G401 (cell line): Measurements from ENCODE around the gene RCOR1. TPM values are rescaled to one million over a fixed set of nuclear protein-coding genes. Genes with fewer than 3 reads are reported as not detected.
"Not testable (repeated sequence)": the region's sequence is repeated elsewhere in the genome, so short reads cannot be mapped to it uniquely, and the experiment has no call there.

ENCODE experiments used
- DNase-seq: peaks from one replicate; pipeline ENCODE4 v3.0.0-alpha.2; 2015; ENCODE audit warnings: low spot score
- in situ Hi-C: cut with HindIII; loops from 2 replicates; pipeline ENCODE4 v1.10.0; 2016; ENCODE audit warnings: low sequenced_read_pairs, mixed read lengths
- total RNA-seq: library from RNA; depleted of rRNA; stranded (reverse); fragments of >200 nt; shearing (Covaris generic); gene quantifications from 2 replicates; pipeline ENCODE4 v1.2.3, GENCODE V29; 2014

Gene RCOR1
- total RNA-seq, 1 experiment from 2014 or later, result 29.0 TPM

DNA sequence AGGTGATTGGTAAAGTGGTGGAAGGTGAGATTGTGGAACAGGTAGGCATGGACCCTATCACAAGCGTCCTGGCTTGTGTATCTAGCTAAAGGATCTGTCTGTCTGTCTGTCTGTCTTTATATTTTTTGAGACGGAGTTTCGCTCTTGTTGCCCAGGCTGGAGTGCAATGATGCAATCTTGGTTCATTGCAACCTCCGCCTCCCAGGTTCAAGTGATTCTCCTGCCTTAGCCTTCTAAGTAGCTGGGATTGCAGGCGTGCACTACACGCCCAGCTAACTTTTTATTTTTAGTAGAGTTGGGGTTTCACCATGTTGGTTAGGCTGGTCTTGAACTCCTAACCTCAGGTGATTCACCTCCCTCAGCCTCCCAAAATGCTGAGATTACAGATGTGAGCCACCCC is 26.6 kb downstream of the RCOR1 start:
- DNase-seq, in situ Hi-C loops: not testable (repeated sequence)

- in situ Hi-C loops, result no loop called here
- no peak for DNase-seq
Measured at GRCh38 chr14:102620413-102620812, 28.0 kb downstream of the RCOR1 start.

- DNase-seq, result no peak
- in situ Hi-C loops, result no loop called here
Measured at GRCh38 chr14:102622262-102622885, 29.9 kb downstream of the RCOR1 start.

DNA sequence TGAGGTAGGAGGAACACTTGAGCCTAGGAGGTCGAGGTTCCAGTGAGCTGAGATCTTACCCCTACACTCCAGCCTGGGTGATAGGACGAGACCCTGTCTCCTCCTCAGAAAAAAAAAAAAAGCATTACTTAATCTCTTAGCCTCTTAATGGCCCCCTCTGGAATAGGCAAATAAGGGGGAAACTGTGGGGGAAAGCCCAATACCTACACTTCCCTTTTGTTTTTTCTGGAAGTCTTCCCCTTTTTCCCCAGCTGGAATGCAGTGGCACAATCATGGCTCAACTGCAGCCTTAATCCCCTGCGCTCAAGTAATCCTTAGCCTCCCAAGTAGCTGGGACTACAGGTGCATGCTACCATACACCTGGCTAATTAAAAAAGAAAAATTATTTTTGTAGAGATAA is 32.2 kb downstream of the RCOR1 start:
- DNase-seq, result no peak
- in situ Hi-C loops, result no loop called here

- in situ Hi-C loops, result no loop called here
- DNase-seq, result no peak
Measured at GRCh38 chr14:102625564-102626296, 33.3 kb downstream of the RCOR1 start.

DNA sequence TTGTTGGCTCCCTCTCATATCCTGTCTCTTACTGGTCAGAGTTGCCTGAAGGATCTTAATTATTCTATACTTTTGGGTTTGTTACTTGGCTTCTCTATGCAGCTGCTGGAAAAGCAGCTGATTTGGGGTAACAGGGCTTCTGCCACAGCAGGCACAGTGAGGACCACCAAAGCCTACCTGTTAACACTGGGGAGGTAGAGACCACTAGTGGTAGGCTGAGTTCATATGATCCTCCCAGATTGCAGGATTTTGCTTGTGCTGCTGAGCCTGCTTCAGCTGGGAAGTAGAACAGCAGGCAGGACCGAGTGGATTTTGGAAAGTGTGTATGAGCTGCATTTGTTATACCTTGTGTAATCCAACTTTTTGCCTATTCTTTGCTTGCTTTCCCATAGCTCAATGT is 34.1 kb downstream of the RCOR1 start:
- no peak for DNase-seq
- in situ Hi-C loops, result no loop called here

DNA sequence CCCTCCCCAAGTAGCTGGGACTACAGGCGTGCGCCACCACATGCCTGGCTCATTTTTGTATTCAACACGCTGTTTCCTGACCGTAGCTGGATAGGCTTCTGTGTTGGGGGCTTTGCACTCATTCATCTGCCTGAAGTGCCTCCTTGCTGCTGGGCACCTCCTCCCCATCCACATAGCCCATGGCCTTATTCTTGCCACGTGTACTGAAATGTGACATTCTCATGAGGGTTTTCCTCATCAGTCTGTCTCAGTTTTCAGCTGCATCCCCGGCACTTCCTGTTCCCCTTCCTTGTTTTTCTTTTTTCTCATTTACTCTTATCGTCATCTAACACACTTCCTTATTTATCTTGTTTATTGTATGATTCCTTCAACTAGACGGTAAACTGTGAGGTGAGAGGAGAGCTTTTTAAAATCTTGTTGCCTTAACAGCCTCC is 36.6 kb downstream of the RCOR1 start:
- DNase-seq, result no peak
- in situ Hi-C loops, result no loop called here

DNA sequence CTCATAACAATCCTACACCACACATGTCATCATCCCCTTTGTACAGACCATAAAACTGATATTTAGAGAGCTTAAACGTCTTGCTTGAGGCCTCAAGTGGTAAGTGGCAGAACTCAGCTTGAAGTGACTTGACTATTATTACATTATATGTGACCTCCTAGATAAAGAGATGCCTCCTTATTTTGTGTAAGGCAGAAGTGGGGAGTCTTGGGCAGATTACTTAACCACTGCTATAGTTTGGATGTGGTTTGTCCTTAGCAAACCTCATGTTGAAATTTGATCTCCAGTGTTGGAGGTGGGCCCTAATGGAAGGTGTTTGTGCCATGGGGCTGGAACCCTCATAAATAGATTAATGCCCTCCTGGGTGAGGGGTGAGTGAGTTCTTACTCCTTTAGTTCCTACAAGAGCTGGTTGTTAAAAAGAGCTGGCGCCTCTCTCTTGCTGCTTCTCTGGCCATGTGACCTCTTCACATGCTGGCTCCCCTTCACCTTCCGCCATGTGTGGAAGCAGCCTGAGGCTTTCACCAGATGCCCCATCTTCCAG is 37.4 kb downstream of the RCOR1 start:
- in situ Hi-C loops, result no loop called here
- DNase-seq, result peak; percentile 26

GRCh38 chr14:102630405-102630804 is 38.0 kb downstream of the RCOR1 start:
- no peak for DNase-seq

GRCh38 chr14:102630881-102631280 is 38.4 kb downstream of the RCOR1 start:
- in situ Hi-C loops, result no loop called here
- DNase-seq, result no peak

More at GRCh38 chr14:102630405-102630804, 38.0 kb downstream of the RCOR1 start:
- in situ Hi-C loops, result no loop called here

DNA sequence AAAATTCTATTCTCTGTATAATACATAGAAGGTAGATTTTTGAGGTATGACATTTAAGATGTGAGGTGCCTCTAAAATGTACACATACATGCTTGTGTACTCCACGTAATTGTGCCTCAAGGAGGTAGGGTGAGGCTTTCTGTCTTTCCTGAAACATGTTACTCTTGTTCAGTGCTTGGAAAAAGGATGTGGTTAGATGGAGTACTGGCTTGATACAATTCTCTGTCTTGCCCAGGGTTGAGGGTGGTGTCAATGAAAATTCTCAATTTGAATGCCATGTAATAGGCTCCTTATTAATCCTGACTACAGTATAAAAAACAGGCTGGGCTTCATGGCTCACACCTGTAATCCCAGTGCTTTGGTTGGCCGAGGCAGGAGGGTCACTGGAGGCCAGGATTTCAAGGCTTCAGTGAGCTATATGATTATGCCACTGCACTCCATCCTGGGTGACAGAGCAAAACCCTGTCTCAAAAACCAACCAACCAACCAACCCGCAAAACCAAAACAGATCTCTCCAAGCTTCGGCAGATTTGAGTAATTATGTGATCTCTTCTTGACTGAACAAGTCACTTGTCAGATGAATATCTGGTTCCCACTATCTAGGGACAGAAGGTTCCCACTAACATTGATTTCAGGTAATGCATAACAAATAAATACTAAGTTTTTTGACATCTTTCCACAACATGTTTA is 41.6 kb downstream of the RCOR1 start:
- DNase-seq, result no peak
- in situ Hi-C loops, result no loop called here

- in situ Hi-C loops, DNase-seq: not testable (repeated sequence)
Measured at GRCh38 chr14:102639611-102640010, 47.2 kb downstream of the RCOR1 start.

- DNase-seq, result no peak
- in situ Hi-C loops, result no loop called here
Measured at GRCh38 chr14:102644523-102644922, 52.1 kb downstream of the RCOR1 start.

GRCh38 chr14:102645746-102646440 is 53.4 kb downstream of the RCOR1 start:
- DNase-seq, result no peak
- in situ Hi-C loops, result no loop called here

GRCh38 chr14:102646615-102647014 is 54.2 kb downstream of the RCOR1 start:
- DNase-seq, result no peak
- in situ Hi-C loops, result no loop called here

DNA sequence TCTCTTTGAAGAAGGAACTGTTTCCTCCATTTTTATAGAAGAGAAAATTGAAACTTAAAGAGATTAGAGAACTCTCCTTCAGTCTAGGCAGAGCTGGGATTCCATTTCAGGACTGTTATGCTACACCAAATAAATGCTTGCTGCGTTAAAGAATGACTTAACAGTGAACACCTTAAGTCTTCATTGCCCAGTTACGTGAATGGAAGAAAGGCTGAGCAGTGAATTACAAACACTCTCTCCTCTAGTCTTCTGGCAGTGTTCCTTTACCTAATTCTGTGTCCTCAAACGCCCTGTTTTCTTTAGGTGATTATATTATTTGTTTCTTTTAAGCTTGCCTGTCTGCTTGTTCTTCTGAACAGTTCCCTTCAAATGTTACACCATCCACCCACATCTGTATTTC is 59.7 kb downstream of the RCOR1 start:
- in situ Hi-C loops, result no loop called here
- peak; percentile 26 for DNase-seq

- in situ Hi-C loops, result no loop called here
- DNase-seq, result no peak
Measured at GRCh38 chr14:102654298-102654697, 61.8 kb downstream of the RCOR1 start.

GRCh38 chr14:102655137-102655536 is 62.7 kb downstream of the RCOR1 start:
- DNase-seq, result no peak
- in situ Hi-C loops, result no loop called here

GRCh38 chr14:102659797-102660196 is 67.3 kb downstream of the RCOR1 start:
- in situ Hi-C loops, result no loop called here
- no peak for DNase-seq
